Embryonic facial prominence (tissue), 1 donor: Measurements from ENCODE around the gene UMAD1.

ENCODE experiments used
- DNase-seq: peaks from one replicate; pipeline ENCODE4 v3.0.0-alpha.2; 2016; ENCODE audit errors: extremely low spot score

Gene UMAD1

DNA sequence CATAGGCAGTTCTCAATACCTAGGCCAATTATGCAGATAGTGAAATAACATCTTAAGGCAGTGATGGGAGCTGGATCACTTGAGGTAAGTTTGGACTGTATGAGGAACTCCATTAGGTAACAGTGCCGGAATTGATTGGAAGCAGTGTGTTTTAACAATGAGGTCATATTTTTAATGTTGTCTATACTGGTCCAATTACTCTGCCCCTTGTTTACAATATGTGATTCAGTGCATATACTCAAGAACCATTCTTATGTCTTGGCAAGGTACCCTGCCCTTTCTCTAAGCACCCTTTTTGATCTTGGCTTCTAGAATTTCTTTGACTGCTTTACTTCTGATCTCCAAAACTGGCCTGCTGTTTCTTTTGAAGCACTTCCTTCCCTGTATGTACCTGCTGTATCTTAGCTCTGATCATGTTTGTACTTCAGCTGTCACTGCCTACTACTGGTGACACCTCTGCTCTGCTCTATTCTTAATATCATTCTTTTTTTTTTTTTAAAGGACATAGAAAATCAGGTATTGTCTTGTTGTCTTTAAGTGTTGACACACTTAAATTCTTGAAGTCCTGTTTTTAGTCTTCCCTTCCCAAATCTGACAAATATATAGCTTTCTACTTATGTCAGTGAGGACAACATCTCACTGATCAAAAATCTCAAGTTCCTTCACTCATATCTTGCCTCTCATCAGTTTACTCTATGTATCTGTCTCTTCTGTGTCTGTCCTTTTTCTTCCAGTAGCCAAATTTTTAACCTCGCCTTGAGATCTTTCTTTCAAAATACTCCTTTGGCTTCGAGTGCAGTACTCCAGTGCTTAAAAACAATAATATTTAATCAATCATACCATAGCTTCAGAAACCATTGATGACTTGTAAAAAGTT, 124.2 kb downstream of the UMAD1 start:
- DNase-seq: no peak

DNA sequence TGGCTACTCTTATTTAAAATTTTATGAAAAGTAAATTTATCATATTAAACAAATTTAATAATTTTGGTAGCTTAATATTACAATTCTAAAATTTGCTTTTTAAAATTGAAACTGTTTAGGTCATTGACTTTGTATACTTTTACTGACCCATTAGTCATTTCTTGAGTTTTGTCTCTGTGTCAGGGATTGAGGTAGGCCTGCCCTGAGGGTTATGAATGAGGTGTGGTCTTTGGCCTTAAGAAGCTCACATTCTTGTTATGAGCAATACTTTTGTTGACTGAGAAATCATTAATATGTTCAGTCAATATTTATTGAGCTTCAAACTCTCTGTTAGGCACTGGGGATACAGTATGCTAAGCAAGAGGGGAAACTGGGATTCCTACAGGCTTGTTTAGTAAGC, 124.9 kb downstream of the UMAD1 start:
- DNase-seq: no peak

DNA sequence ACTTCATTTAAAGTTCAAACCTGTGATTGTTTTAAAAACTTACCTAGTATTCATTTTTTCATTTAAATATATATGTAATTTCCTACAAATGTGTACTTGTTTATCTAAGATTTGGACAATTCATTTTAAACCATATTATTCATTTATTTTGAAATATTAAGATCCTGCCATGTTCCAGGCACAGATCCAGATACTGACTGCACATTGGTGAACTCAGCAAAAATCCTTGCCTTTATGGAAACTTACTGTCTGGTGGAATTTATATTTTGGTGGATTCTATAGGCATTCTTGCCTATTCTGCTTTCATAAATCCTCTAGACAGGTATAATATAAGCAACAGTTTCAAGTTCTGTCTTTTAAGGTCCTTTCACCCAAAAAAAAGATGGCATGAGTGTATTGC, 126.1 kb downstream of the UMAD1 start:
- DNase-seq: no peak

DNA sequence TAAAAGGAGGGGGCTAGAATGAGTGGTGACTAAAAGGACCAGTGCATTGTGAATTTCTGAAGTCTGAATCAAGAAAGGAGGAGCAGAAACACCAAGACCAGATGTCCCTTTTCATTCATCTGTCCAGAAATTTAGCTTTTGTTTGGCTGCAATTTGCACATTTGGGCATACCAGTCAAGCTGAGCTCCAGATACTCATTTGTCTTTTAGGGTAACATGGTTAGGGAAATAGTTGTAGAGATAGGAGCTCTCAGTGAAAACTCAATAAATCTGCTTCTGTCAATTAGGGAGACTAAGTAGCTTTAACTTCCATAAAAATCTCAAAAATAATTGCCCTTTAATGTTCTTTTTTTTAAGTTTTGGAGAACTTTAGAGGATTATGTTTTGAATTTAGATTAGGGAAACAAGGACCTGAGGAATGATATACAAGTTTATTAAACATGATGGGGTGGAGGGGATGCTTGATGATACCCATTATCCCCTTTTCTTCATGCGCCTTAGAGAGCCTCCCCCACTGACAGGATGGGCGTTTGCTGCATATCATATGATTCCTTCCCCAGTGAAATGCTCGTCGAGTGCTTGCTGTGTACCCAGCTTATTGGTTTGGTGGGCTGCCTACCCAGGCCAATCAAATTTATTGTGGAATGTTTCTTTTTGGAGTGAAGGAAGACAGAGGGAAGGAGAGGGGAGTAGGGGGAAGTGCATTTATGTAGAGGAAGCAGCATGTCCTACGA, 128.6 kb downstream of the UMAD1 start:
- DNase-seq: no peak

DNA sequence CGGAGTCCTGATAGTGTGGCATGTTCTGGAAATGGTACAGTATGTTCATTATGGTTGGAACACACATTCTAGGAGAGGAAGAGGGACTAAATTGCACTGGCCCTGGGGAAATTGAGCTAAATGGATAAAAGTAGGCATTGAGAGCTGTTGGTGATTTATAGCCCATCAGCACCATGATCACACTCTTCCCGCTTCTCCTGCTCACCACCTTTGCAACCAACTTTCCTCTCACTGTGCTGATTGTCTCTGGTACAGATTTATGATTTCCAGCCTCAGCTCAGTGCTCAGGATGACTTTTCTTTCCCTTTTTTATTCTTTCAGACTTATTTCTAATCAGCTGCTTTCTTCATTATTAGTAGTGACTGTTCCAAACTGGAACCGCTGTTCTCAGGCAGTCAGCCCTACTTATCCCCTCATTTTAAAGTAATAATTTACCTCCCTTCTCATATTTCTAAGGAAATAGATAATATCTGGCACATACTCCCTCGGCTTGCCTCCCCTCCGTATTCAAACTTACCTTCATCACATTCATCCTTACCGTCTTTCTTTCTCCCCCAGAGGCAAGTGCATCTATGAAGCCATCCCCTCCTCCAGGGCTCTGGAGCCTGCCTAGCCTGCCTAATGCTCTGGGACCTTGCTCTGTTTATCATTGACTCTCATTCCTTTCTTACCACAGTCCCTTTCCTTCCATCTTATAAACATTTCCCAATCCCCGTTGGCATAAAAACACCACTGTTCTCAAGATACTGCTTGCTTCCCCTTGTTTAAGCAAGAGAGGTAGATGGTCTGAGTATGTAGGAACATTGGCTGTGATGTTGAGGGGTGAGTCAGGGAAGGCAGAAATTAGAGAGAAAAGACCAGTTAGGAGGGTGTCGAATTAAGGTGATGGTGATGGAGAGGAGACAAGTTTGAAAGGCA, 129.4 kb downstream of the UMAD1 start:
- no peak for DNase-seq

DNA sequence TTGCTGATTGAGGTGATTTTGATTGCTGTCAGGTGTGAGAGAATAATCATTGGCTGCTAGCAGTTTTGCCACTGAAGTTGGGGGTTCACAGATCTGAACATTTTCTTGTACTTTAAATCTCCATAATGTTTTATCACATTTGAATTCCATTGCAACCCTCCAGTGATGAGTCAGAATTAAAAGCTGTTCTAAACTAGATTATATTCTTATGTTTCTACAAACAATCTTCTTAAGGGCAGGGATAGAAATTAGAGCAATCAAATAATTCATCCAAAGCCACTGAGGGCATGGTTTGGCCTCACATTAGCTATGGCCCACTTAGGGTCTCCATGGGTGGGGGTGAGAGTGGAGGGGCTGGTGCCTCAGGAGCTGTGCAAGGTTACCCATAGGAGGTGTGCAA, 130.9 kb downstream of the UMAD1 start:
- no peak for DNase-seq

DNA sequence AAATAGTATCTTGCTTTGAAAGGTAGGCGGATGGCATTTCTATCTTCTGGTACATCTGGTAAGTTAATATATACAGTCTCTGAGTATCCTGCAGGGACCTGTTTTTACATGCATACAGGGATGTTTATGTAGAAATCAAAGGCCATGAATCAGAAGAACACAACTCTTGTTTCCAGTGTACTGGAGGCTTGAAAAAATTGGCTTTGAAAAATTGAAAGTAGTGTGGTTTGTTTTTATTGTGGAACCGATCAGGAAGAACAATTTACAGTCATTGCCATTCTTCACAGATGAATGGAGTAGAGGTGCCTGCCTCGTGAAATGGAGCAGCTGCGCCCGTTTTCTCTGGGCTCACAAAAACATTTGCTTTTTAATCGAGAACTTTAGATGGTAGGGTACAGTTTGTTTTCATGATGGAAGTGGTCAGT, 131.9 kb downstream of the UMAD1 start:
- DNase-seq: no peak

DNA sequence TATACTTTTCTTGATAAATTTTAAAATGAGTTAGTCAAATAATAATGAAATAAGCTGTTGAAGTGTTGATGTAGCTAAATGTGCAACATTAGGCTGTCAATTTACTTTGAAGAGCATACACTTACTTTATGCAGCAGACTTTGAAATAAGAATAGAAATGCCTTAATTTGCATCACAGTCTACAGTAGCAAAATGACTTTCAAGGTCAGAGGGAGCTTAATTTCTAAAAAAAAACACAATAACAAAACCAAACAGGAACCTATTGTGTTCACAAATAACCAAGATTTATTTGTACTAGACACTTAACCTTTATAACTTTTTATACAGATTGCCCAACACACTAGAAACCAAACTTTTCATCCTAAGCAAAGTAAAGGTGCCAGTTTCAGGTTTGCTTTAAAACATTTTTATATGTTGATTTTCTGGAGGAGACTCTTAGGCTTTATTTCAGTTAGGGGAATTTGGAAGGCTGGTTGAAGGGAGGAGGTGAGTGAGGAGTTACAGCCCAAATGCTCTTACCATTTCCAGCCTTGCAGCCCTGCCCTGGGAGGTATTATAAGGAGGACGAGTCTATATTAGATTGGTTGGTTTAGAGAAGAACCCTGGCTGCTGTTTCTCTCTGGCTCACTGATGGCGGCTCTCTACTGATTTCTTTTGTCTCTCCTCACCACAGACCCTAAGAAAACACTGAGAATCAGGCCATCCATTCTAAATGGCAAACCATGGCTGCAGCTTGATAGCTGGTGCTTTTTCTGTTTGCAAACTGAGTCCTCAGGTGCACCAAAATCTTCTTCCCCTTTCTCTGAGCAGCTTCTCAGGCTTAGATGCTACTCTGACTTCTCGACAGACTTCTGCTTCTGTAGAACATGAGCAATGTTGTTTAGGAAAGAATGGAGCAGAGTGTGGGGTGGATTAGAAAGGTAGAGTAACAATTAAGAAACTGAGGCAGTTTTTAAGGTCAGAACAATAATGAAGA, 133.1 kb downstream of the UMAD1 start:
- DNase-seq: no peak

DNA sequence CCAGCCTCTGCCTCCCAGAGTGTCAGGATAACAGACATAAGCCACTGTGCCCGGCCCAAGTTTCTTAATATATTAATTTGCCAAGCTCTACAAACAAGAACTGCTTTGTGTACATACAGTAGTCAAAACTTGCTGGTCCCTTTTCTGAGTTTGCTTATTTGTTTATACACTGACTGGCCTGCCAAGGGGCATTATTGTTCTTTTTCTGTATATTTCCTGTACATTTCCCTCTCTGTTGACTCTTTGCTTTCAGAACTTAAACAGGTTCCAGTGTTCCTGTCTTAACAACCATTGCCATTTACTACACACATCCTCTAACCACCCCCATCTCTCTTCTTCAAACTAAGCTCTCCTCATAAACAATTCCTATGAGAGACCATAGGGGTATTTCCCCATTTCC, 139.3 kb downstream of the UMAD1 start:
- DNase-seq: no peak

DNA sequence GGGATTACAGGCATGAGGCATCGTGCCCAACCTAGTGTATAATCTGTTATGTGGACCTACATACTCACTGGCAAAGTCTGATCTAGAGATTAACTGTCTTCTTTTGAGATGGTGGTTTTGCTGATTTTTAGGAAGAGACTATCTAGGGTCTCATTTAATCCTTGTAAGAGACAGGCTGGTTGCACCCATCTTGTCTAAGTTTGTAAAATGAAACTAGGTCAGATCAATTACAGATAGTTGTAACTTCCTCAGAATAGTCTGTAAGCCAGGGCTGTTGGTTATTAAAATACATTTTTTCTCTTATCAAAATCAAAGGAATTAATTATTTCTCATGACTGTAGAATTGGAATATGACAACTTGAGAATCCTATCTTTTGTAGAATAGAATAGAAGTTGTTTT, 142.4 kb downstream of the UMAD1 start:
- DNase-seq: no peak

DNA sequence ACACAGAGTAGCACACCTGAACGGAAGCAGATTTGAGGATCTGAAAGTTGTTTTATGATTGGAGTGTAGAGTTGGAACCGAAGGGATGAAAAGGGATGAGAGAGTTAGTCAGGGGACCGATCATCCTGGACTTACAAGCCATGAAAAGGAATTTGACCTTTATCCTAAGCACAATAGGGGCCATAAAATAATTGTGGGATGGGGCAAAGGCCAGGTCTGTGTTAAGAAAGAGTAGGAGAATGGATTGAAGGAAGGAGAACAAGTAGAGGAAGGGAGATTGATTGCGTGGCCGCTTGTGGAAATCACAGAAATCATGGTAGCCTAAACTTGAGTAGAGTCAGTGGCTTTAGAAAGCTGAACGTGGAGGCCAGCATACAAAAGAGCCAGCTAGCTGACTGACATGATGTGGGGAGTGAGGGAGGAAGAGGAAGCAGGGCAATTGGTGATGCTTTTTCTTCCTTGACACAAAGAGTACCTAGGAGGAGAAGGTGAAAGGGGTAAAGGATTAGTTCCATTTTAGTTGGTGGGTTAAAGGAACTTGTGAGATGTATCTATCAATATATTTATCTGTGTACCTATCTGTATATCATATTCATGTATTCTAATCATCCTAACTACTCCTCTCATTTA, 144.9 kb downstream of the UMAD1 start:
- DNase-seq: no peak

DNA sequence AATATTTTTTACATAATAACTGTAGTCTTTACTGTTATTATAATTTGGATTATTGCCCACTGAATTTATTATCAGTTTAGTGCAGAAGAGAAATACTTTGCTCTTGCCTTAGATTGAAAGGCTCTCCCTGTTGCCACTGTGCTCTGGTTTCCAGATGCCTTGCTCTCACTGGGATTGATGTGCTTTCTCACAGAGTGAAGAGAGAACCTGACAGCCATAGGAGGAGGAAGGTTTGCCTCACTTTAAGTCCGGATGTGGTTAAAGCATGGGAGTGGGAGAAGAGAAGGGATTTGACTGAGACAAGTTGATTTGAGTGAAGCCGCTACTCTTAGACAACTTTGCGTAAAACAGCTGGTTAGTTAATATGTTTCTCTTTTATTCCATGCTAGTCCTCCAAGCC, 146.0 kb downstream of the UMAD1 start:
- DNase-seq: no peak

DNA sequence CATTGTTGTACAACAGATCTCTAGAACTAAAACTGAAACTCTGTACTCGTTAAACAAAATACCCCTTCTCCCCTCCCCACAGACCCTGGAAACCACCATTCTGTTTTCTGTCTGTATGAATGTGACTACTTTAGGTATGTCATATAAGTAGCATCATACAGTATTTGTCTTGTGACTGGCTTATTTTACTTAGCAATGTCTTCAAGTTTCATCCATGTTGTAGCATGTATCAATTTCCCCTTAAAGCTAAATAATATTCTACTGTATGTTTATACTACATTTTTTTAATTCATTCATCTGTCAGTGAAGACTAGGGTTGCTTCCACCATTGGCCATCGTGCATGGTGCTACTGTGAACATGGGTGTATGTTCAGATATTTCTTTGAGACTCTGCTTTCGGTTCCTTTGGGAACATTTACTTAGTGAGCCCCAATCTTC, 149.0 kb downstream of the UMAD1 start:
- no peak for DNase-seq

DNA sequence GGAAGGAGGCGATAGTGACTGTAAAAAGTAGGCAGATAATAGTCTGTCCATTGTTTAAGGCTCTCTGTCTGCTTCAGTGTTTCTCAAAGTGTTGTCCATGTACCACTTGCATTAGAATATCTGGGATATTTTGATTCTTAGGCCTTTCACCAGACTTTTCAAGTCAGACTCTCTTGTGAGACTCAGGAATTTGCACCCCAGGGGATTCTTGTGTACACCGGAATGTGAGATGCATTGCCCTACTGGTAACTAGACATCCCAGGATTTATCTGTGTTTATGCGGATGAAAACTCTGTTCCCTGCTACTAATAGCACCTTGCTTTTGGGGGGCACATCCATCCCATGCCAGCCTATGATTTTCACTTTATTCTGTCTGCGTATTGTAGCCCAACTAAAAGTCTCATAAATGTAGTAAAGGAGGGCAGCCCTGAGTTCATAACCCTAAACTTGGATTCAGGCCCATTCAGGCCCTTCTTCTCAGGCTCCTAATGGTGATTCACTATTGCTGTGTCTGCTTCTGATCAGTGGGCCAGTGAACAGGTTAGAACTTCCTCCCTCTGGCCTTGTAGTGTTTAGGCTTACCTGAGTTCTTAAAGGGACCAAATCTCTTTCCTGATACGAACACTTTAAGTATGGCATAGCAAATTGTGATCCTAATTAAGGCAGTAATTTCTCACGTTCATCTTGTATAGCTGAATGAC, 149.6 kb downstream of the UMAD1 start:
- no peak for DNase-seq

DNA sequence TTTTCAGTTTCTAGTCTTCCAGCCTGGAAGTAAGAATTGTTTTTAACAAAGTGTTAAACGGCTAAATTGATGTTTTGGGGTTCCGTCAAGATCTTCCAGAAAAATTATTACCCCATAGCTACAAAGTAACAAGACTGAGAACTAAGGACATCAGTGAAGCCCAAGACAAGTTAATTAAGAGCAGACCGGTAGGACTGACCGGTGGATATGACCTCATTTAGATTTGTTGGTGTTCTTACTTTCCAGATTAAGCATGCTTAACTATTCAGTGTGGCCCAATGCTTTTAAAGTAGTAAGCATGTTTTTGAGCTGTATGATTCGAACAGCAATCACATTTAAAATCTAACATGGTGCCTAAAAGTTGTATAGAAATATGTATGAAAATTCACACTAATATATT, 151.0 kb downstream of the UMAD1 start:
- DNase-seq: no peak

DNA sequence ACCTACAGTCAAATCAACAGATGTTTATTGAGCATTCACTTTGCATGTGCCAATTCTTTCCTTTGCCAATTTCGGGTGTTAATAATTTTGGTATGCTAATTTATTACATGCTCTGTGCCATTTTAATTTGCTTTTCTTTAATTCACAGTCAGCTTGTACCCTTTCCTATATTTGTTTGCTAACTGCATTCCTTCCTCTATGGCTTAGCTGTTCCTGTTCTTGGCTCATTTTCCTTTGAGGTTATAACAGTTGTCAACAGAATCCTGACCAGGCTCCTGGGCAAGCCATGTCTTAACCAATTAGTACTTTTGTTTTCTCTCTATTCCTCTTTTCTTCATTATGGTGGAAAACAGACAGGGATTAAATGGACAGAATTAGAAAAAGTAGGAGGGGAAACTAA, 151.5 kb downstream of the UMAD1 start:
- DNase-seq: no peak

DNA sequence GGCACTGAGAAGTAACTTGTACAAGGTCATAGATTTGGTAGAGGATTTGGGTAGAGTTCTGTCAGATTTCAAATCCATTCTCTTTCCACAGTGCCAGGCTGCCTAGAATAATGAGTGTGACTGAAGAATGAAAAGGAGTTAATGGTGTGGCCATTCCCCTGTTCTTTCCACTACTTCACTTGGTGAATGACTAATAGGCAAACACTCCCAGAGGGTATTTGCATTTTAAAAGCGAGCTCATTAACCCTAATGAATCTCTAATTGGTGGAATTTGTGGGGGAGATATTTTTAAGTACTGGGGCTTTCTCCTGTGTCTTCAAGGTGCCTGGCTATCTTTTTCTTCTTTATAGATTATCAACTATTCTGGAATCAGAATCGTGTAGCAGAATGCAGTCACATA, 152.7 kb downstream of the UMAD1 start:
- no peak for DNase-seq

DNA sequence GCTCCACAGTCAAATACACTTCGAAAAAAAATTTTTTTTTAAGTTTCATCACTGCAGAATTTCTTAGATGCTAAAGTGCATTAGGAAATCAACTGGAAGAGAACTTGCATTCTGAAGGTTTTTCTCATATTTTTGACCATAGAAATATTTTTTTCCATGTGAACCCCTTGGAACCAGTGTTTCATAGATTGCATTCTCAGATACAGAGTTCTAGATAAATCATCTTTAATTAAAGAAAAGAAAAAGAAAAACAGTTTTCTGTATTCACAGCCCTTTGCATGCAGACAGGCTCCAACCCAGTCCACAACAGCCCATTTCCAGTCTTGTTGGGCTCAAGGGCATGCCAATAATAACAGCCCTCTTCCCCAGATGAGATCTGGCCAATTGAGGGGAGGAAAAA, 153.4 kb downstream of the UMAD1 start:
- no peak for DNase-seq

DNA sequence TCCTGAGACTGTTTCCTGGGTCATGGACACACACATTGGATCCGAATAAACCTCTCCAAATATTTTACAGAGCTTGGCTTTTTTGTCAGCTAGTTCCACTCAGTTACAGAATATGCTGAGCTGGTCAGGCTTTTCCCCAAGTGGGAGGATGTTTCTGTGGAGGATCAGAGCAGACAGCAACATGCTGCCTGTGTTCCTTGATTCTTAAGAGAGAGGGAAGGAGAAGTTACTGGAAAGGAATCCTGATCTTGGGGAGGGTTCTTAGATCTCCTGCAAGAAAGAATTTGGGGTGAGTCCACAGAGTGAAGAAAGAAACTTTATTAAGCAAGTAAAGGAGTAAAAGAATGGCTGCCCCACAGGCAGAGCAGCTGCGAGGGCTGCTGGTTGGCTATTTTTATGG, 154.7 kb downstream of the UMAD1 start:
- DNase-seq: no peak

DNA sequence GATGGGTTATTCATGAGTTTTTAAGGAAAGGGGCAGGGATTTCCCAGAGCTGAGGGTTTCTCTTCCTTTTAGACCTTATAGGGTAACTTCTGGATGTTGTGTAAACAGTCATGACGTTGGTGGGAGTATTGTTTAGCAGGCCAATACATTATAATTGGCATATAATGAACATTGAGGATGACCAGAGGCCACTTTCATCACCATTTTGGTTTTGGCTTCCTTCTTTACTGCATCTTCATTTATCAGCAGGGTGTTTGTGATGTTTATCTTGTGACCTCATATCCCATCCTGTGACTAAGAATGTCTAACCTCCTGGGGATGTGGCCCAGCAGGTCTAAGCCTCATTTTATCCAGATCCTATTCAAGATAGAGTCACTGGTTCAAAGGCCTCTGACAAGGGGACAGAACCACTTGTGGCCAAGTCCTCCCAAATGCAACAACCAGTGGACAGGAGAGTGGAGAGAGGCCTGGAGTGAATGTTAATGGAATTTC, 155.1 kb downstream of the UMAD1 start:
- no peak for DNase-seq
